ENCODE results near the gene MICAL2. TPM values are rescaled to one million over a fixed set of nuclear protein-coding genes. Genes with fewer than 3 reads are reported as not detected.

Gene MICAL2
- total RNA-seq, 1 donor from 2014 or later = 4.4 TPM

DNA sequence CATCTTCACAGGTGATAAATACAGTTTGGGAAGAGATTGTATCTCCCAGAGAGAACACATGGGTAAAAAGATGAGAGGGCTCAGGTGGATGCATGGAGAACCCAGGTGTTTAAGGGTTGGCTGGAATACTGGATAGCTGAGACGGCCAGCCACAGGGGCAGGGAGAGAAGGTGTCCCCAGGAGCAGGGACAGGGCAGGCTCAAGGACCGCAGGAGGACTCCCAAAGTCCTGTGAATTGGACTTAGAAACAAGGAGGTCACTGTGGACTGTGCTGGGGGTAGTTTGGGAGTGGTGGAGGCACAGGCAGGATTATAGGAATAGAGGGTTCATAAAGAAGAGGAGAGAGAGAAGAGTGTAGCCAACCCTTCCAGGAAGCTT, 163.2 kb downstream of the MICAL2 start:
- Mint-ChIP-seq H3K4me3 (ENCODE audit: unreplicated experiment) (no peak overlapping the region), H3K9me3 (ENCODE audit: unreplicated experiment) (peaks cover 5% of the 10 kb centered on the region), H3K4me1 (ENCODE audit: low read depth, unreplicated experiment) (peaks cover 6% of the 10 kb centered on the region), H3K27ac (ENCODE audit: unreplicated experiment) (no peak overlapping the region), H3K27me3 (ENCODE audit: unreplicated experiment) (peaks cover 9% of the 10 kb centered on the region), H3K36me3 (ENCODE audit: unreplicated experiment) (no peaks in the 10 kb centered on the region)
- DNase-seq = no peak
- TF ChIP-seq, protein P1, sequence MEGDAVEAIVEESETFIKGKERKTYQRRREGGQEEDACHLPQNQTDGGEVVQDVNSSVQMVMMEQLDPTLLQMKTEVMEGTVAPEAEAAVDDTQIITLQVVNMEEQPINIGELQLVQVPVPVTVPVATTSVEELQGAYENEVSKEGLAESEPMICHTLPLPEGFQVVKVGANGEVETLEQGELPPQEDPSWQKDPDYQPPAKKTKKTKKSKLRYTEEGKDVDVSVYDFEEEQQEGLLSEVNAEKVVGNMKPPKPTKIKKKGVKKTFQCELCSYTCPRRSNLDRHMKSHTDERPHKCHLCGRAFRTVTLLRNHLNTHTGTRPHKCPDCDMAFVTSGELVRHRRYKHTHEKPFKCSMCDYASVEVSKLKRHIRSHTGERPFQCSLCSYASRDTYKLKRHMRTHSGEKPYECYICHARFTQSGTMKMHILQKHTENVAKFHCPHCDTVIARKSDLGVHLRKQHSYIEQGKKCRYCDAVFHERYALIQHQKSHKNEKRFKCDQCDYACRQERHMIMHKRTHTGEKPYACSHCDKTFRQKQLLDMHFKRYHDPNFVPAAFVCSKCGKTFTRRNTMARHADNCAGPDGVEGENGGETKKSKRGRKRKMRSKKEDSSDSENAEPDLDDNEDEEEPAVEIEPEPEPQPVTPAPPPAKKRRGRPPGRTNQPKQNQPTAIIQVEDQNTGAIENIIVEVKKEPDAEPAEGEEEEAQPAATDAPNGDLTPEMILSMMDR (IDR thresholded peaks at IDR 0.05; ENCODE audit: partially characterized antibody, unreplicated experiment) = no peak

DNA sequence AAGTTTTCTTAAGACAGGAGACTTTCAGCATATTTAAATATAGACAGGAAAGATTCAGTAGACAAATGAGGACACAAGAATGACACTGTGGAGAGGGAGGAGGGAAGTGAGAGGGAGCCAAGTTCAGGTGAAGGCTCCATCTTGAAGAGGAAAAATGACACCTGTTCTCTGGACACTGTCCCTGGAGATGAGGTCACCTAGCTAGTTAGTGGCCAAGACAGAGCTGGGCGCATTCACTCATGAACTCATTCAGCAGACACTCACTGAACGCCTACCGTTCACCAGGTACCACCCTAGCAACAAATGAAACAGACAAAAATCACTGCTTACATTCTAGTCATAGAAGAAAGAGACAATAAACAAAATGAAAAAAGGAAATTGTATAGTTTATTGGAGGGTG, 163.7 kb downstream of the MICAL2 start:
- TF ChIP-seq, protein P1 (IDR thresholded peaks at IDR 0.05; ENCODE audit: partially characterized antibody, unreplicated experiment) = no peak
- Mint-ChIP-seq H3K4me3 (ENCODE audit: unreplicated experiment) (no peak overlapping the region), H3K27me3 (ENCODE audit: unreplicated experiment) (peaks cover 9% of the 10 kb centered on the region), H3K9me3 (ENCODE audit: unreplicated experiment) (peaks cover 5% of the 10 kb centered on the region), H3K27ac (ENCODE audit: unreplicated experiment) (no peak overlapping the region), H3K36me3 (ENCODE audit: unreplicated experiment) (no peaks in the 10 kb centered on the region), H3K4me1 (ENCODE audit: low read depth, unreplicated experiment) (peaks cover 6% of the 10 kb centered on the region)
- DNase-seq = no peak

DNA sequence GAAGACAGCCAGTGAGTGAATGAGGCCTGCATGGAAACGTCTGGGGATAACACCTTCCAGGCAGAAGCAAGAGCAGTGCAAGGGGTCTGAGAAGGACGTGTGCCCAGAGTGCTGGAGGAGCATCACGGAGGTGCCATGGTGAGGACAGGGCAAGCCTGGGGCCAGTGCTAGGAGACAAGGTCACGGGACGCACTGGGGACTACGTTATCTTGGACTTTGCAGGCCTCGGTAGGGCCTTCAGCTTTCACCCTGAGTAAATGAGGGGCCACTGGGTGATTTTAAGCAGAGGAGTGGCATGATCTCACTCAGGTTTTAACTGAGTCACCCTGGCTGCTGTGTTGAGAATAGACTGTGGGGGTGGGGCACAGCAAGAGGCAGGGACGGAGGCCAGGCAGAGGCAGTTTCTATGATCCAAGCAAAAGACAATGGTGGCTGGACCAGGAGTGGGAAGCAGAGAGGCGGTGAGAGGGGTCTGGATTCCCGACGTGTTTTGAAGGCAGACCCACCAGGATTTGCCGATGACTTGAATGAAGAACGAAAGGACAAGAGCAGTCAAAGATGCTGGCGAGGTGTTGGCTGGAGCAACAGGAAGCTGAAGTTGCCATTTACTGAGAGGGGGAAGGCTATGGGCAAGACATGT, 164.3 kb downstream of the MICAL2 start:
- H3K27ac Mint-ChIP-seq (ENCODE audit: unreplicated experiment) = no peak overlapping the region
- H3K4me3 Mint-ChIP-seq (ENCODE audit: unreplicated experiment) = no peak overlapping the region
- peaks cover 9% of the 10 kb centered on the region for H3K27me3 Mint-ChIP-seq (ENCODE audit: unreplicated experiment)
- H3K36me3 Mint-ChIP-seq (ENCODE audit: unreplicated experiment) = no peaks in the 10 kb centered on the region
- TF ChIP-seq, protein P1 (IDR thresholded peaks at IDR 0.05; ENCODE audit: partially characterized antibody, unreplicated experiment) = no peak
- H3K9me3 Mint-ChIP-seq (ENCODE audit: unreplicated experiment) = peaks cover 5% of the 10 kb centered on the region
- no peak for DNase-seq
- H3K4me1 Mint-ChIP-seq (ENCODE audit: low read depth, unreplicated experiment) = peaks cover 3% of the 10 kb centered on the region

DNA sequence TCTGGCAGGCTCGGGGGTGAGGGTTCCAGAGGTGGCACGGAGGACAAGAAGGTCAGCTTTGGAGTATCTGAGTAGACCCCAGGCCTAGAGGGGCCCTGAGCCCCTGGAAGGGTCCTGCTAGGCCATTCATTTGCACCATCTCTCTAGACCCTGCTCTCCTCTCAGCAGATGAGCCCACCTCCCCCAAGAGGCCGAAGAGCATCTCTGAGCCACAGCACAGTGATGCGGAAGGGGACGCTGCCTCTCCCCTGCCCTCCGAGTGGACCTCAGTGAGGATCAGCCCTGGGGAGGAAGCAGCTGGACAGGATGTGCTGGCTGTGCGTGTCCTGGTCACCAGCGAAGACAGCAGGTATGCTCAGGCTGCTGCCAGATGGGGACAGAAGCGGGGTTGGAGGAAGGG, 165.4 kb downstream of the MICAL2 start:
- no peaks in the 10 kb centered on the region for H3K36me3 Mint-ChIP-seq (ENCODE audit: unreplicated experiment)
- TF ChIP-seq, protein P1 (IDR thresholded peaks at IDR 0.05; ENCODE audit: partially characterized antibody, unreplicated experiment) = no peak

DNA sequence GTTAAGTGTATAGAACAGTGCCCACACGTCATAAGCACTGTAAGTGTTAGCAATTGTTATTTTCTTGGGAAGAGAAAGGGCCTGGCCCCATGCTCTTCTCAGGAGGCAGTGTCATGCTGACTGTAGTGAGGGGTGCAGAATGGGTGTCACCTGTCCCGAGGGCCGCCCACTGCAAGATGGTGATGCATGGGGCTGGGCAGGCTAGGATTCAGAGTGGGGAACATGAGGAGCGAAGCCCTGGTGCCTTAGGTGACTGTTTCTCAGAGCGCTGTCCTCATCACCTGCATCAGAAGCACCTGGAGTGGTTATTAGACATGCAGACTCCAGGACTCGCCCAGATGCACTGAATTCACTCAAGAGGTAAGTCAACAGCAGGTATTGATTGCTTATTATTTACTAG, 166.0 kb downstream of the MICAL2 start:
- H3K36me3 Mint-ChIP-seq (ENCODE audit: unreplicated experiment) = no peaks in the 10 kb centered on the region
- H3K9me3 Mint-ChIP-seq (ENCODE audit: unreplicated experiment) = peaks cover 3% of the 10 kb centered on the region
- no peak for DNase-seq
- TF ChIP-seq, protein P1 (IDR thresholded peaks at IDR 0.05; ENCODE audit: partially characterized antibody, unreplicated experiment) = no peak
- peaks cover 6% of the 10 kb centered on the region for H3K27me3 Mint-ChIP-seq (ENCODE audit: unreplicated experiment)
- no peak overlapping the region for H3K27ac Mint-ChIP-seq (ENCODE audit: unreplicated experiment)
- H3K4me3 Mint-ChIP-seq (ENCODE audit: unreplicated experiment) = no peak overlapping the region
- peaks cover 3% of the 10 kb centered on the region for H3K4me1 Mint-ChIP-seq (ENCODE audit: low read depth, unreplicated experiment)

More for the DNA sequence above, 165.4 kb downstream of the MICAL2 start:
- Mint-ChIP-seq H3K4me3 (ENCODE audit: unreplicated experiment) (no peak overlapping the region), H3K27me3 (ENCODE audit: unreplicated experiment) (peaks cover 6% of the 10 kb centered on the region), H3K9me3 (ENCODE audit: unreplicated experiment) (peaks cover 4% of the 10 kb centered on the region), H3K4me1 (ENCODE audit: low read depth, unreplicated experiment) (peaks cover 3% of the 10 kb centered on the region), H3K27ac (ENCODE audit: unreplicated experiment) (no peak overlapping the region)
- DNase-seq = no peak

All from glutamatergic neuron (in vitro differentiated cells).